ENCODE data around the gene CYP4X1.
"Not testable (repeated sequence)": the region's sequence is repeated elsewhere in the genome, so short reads cannot be mapped to it uniquely, and the experiment has no call there.

CYP4X1 gene

GRCh38 chr1:47023268-47024140 is at the start of gene CYP4X1:
CYP4X1 (plus strand) TSS chr1:47023669; CDS start chr1:47023818, 149 bp downstream.
- DNase-seq (ENCODE audit: low spot score) = no peak

- DNase-seq (ENCODE audit: low spot score) = no peak
These were observed 40.2 kb upstream of the CYP4X1 start for GRCh38 chr1:46983166-46983829.

- DNase-seq (ENCODE audit: low spot score) = no peak
These were observed 39.5 kb upstream of the CYP4X1 start for GRCh38 chr1:46983830-46984586.

- not testable (repeated sequence) for DNase-seq (ENCODE audit: low spot score)
These were observed 32.9 kb upstream of the CYP4X1 start for GRCh38 chr1:46990541-46990940.

- no peak for DNase-seq (ENCODE audit: low spot score)
These were observed 32.2 kb upstream of the CYP4X1 start for GRCh38 chr1:46991083-46991923.

- no peak for DNase-seq (ENCODE audit: low spot score)
These were observed 26.7 kb upstream of the CYP4X1 start for GRCh38 chr1:46996659-46997281.

GRCh38 chr1:47002211-47002610 is 21.3 kb upstream of the CYP4X1 start:
- DNase-seq (ENCODE audit: low spot score) = no peak

- no peak for DNase-seq (ENCODE audit: low spot score)
These were observed 19.5 kb upstream of the CYP4X1 start for GRCh38 chr1:47003896-47004403.

GRCh38 chr1:47006437-47006836 is 17.0 kb upstream of the CYP4X1 start:
- not testable (repeated sequence) for DNase-seq (ENCODE audit: low spot score)

- DNase-seq (ENCODE audit: low spot score) = no peak
These were observed 10.2 kb upstream of the CYP4X1 start for GRCh38 chr1:47013293-47013692.

- DNase-seq (ENCODE audit: low spot score) = no peak
These were observed 2.4 kb upstream of the CYP4X1 start for GRCh38 chr1:47021070-47021469.

- DNase-seq (ENCODE audit: low spot score) = no peak
These were observed 802 bp downstream of the CYP4X1 start for GRCh38 chr1:47024141-47024801.

- DNase-seq (ENCODE audit: low spot score) = no peak
These were observed 6.8 kb downstream of the CYP4X1 start for GRCh38 chr1:47030170-47030805.

GRCh38 chr1:47031059-47031458 is 7.6 kb downstream of the CYP4X1 start:
- no peak for DNase-seq (ENCODE audit: low spot score)

- no peak for DNase-seq (ENCODE audit: low spot score)
These were observed 8.1 kb downstream of the CYP4X1 start for GRCh38 chr1:47031585-47031984.

- no peak for DNase-seq (ENCODE audit: low spot score)
These were observed 13.3 kb downstream of the CYP4X1 start for GRCh38 chr1:47036764-47037163.

- no peak for DNase-seq (ENCODE audit: low spot score)
These were observed 35.9 kb downstream of the CYP4X1 start for GRCh38 chr1:47059376-47059775.

GRCh38 chr1:47067097-47067594 is 43.7 kb downstream of the CYP4X1 start, which contains the start of gene CYP4Z1:
CYP4Z1 (plus strand) TSS chr1:47067231; CDS start chr1:47067491, 260 bp downstream.
- DNase-seq (ENCODE audit: low spot score) = no peak

GRCh38 chr1:47069080-47069479 is 45.6 kb downstream of the CYP4X1 start:
- DNase-seq (ENCODE audit: low spot score) = not testable (repeated sequence)

GRCh38 chr1:47069509-47069908 is 46.0 kb downstream of the CYP4X1 start:
- not testable (repeated sequence) for DNase-seq (ENCODE audit: low spot score)
